OCI-M1 (cell line): Measurements from ENCODE around the gene CNOT4.
A peak's percentile ranks its signal among the peaks of the same experiment; 100 is the strongest.

Source experiments
- DNase-seq: peaks from one replicate; lab custom pipeline; 2025; lab: John Stamatoyannopoulos, UW

The CNOT4 gene

DNA sequence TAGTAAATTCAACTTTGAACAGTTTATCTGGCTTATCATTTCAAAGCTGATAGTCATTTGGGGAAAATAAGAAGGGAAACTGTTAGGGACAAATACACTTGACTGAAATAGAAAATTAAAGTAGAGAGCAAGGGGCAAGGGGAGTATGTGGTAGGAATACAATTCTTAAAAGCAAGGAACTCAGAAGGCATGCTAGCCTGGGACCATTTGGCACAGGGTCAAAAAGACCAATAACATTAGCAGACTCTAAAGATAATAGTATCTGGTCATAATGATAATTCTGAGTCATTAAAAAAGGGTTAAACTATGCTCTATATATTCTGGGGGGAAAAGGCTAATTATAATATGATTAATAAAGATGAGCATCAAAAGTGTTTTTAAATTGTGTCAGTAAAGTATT is 112.2 kb downstream of the CNOT4 start:
- DNase-seq = no peak

- DNase-seq = no peak
Measured at GRCh38 chr7:135392701-135393100, 117.2 kb downstream of the CNOT4 start.

GRCh38 chr7:135391514-135391913 is 118.4 kb downstream of the CNOT4 start:
- no peak for DNase-seq

DNA sequence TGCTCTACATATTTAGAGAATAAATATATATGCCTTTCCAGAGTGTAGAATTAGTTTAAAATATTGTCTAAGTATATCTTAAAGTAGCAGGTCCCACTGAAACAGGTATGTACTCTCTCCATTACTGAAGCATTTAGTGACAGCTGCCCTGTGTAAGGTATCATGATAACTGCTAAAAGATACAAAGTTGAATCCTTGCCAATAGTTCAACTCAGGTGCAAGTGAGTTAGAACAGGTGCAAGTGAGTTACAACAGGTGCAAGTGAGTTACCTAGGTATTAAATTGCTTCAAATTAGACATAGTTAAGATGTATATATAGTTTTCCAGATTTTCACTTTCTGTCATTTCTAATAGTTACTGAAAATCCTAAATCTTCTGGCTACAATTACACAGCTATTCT is 119.1 kb downstream of the CNOT4 start:
- no peak for DNase-seq

DNA sequence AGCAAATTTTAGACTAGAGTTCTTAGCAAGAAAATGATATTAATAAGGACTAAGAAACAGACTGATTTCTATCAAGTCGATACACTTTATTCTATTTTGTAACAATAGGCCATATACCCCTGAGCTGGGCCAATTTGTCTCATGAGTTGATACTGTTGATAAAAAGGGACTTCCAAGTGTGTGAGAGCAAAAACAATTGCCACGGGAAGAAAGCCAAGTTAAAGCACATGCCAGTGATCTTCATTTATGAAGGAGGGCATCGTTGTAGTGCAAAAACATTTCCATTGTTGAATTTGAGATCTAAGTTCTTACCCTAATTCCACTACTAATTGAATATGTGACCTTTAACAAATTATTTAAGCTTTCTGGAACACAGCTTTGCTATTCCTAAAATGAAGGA is 119.9 kb downstream of the CNOT4 start:
- DNase-seq = no peak

GRCh38 chr7:135388616-135389015 is 121.3 kb downstream of the CNOT4 start:
- no peak for DNase-seq

DNA sequence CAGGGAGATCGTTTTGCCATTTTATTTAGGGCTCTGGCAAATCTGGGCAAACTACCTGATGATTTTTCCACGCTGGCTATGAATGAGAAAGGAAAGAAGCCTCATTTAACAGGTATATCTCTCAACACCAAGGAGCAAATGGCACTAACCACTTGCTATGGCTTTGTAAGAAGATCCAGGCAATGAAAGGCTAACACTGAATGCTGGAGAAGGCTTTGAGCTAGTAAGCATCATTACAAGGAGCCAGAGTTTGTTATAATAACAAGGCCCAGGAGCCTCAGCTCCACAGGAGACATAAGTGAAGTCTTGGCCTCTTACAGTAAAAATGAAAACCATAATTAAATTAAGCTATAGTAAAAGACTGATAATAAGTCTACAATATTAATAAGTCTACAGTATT is 123.1 kb downstream of the CNOT4 start:
- no peak for DNase-seq

- DNase-seq = no peak
Measured at GRCh38 chr7:135386181-135386580, 123.7 kb downstream of the CNOT4 start.

GRCh38 chr7:135385209-135385608 is 124.7 kb downstream of the CNOT4 start:
- peak; percentile 18 for DNase-seq

DNA sequence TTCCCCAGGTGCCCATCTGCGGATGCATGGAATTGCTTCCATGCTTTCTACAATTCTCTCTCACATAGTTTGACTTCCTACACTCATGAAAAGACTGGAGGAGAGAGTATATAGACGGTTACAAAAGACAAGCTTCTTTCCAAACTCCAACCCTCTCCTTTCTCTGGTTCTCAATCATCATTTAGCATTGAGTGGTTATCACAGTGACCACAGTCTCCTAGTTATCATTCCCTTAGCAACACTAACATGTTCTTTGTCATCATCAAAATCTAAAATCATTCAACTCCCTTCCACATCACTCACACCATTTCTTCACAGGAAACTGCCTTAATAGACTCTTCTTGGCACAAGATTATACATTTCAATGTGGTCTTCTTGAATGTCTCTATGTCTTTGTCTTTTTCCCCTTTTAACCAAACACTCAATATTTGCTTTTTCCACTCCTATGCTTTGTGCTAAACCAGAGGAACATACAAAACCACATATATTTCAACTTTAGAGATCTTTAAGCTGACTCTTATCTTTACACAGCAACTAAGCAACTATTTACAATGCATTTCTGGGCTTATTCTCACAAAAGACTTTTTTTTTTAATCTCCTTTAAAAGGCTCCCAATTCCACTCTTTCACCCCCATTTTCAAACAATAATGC is 126.3 kb downstream of the CNOT4 start:
- no peak for DNase-seq

GRCh38 chr7:135382173-135382572 is 127.7 kb downstream of the CNOT4 start:
- no peak for DNase-seq

DNA sequence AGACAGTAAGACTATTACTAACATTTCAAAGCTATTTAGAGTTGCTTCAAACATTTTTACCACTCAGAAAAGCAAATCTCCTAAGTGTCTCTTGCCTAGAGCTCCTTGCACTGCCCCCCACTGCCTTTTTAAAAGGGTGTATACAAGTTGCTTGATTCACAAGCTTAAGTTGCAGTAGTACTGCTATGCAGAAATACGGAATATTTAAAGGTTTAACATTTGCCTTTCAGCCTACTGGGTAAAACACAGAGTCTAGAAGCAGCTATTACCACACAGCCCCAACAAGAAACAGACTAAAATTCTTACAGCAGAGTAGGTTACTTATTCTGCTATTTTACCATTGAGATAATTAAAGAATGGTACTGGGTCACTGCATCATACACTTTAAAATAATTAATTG is 128.5 kb downstream of the CNOT4 start:
- DNase-seq = no peak

- no peak for DNase-seq
Measured at GRCh38 chr7:135380351-135380750, 129.6 kb downstream of the CNOT4 start.

GRCh38 chr7:135377171-135377570 is 132.7 kb downstream of the CNOT4 start:
- no peak for DNase-seq

DNA sequence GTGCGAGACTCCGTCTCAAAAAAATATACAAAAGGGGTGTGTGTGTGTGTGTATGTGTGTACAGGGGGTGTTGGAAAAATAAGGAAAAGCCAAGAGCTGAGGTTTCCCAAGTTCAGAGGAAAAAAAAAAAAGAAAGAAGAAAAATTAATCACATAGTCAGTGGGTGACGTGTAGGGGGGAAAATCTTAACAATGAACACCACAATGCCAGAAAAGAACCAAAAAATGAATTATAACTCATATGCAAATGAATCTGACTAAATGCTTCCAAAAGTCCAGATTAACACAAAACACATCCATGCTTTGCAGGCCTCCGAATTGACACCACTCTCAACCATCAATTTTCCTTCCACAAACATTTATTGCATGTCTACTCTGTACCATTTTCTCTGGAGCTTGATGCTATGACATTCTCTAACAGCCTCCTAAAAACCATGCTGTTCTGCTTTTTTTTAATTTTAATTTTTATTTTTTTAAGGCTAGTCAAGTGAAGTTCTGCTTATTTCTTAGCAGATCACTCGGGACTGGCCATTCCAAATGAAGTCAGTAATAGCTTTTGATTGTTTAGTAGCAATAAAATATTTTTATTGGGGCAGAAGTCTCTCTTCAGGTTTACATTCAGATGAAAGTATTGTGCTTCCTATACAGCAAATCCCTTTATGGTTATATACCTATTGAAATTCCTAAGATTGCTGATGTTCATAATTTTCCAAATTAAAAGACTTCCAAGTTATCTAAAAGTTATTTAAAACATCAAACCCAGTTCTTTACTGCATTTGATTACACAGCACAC is 133.8 kb downstream of the CNOT4 start:
- no peak for DNase-seq

- no peak for DNase-seq
Measured at GRCh38 chr7:135374736-135375135, 135.2 kb downstream of the CNOT4 start.

DNA sequence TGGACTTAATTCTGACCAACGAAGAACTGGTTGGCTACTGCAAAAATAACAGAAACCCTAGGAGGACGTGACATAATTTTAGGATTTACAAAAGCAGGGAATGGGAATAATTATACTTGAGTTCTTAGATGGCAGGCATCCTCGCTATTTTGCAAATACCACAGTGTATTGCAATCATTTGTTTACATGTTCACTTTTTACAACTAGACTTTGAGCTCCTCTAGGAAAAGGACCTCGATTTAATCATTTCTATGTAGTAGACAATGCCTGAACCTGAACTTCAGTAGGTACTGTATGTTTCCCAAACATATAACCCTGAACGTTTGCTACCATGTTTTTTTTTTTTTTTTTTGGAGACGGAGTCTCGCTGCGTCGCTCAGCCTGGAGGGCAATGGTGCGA is 137.7 kb downstream of the CNOT4 start:
- no peak for DNase-seq

DNA sequence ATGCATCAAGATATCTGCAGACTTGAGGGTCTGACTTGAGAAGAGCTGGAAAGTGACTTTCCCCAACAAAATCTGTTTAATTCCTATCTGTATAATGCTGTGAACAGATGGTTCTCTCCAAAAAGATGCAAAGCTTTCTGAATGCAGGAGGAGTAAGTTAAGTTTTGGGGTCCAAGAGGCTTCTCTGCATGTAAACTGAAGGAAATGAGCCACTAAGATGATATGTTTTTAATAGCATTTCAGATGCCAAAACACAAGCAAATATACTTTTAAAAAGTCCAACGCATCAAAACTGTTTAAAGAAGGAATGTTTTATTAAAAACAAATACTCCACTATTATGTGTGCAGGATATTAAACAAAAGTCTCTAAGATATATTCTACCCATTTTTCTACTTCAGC is 139.2 kb downstream of the CNOT4 start:
- no peak for DNase-seq

DNA sequence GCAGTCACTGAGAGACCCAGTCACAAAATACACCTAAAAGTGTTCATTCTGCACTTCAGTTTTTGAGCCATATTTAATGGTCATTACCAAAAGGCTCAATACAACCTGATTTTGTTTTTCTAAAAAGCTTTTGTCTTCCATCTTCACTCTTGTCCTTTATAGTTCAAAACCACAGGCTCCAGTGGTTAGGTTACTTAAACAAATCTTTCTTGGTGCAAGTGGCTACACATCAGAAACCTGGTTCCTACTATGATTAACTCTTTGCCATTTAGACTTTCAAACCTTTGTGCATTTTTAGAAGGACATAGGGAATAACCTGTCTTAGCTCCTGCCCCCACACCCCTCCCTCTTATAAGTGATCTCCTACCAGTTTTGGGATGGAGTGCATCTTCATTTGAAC is 140.5 kb downstream of the CNOT4 start:
- no peak for DNase-seq

DNA sequence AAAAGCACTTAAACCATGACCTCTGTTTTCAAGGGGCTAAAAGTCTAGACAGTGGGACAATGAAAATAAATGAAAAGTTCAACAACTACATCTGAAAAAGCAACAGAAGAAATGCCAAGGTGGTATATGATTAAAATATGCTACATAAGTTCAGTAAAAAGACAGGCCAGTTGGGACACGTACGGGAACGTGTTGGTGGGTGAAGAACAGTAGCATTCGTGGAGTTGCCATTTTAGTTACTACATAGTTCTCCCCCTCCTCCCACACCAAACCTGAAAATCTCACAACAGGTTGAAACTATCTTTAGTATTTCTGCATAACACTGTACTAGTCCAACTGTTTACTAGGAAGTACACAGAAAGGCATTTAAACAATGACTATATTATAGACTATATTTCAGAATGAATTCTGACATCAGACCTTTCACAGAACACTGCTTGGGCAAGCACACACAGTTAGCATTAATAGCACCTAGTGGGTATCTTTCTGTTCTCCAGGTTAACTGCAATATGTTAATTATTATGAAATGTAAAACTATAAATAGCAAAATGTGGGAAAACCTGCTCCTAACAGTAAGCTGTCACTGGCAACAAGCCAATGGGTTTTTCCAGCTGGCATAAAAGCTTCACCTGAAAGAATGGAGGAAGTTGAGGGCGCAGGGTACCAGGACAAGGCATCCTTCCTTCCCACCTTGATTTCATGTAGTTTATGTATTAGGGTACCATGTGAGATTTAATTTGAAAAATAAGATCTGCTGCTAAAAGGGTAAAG is 141.3 kb downstream of the CNOT4 start:
- no peak for DNase-seq

- no peak for DNase-seq
Measured at GRCh38 chr7:135366843-135367508, 142.9 kb downstream of the CNOT4 start.

DNA sequence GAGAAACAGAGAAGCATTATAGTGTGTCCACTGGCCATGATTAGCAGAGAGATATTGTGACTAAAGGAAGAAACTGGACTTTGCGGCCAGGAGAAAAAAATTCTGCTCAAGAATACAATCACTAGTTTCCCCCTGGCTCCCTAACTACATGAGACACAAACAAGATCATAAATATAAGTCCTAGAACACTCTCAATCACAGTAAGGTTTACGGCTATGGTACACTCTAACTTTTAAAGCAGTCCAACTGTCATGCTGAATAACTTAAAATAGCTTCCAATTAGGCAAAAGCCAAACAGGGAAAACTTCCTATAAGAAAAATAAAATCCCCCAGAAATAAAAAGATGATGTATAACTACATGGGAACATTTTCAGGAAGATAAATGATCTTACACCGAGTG is 144.2 kb downstream of the CNOT4 start:
- DNase-seq = no peak

DNA sequence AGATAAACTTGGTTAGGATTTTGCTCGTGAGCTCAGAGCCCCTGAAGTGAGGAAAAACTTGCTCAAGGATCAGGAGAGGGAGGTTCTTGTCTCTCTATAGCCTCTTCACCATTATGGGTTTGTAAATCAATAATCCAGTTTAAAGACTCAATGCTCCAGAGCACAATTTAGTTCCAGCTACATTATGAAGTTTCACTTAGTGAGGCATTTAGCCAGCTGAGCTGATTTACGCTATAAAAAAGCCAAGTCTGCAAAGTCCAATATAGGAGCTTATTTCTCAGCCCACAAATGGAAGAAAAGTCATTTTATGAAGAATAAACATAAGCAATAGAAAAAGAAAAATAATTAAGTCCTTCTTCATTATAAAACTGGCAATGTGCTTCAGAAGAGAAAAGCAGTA is 145.7 kb downstream of the CNOT4 start:
- no peak for DNase-seq
